BE2C (cell line): Measurements from ENCODE around the gene CLEC16A.

Experiments
- DNase-seq: peaks from one replicate; pipeline ENCODE4 v3.0.0-alpha.2; 2020
- H3K27me3 ChIP-seq: fragments of 250-450 bp; sonication (Bioruptor Pico); 2 replicates; pipeline ENCODE4 v1.5.1; 2020; ENCODE audit warnings: mild to moderate bottlenecking
- H3K36me3 ChIP-seq: fragments of 250-450 bp; sonication (Bioruptor Pico); 2 replicates; pipeline ENCODE4 v1.5.1; 2020; ENCODE audit warnings: mild to moderate bottlenecking
- H3K4me1 ChIP-seq: fragments of 250-450 bp; sonication (Bioruptor Pico); 2 replicates; pipeline ENCODE4 v1.5.1; 2020
- H3K4me3 ChIP-seq: 2 replicates; pipeline ENCODE4 v1.5.1; 2011; ENCODE audit warnings: low read depth, low read length
- H3K9me3 ChIP-seq: fragments of 250-450 bp; sonication (Bioruptor Pico); 2 replicates; pipeline ENCODE4 v1.5.1; 2020
- CTCF ChIP-seq: IDR thresholded peaks from 2 replicates; pipeline ENCODE4 v1.5.1; 2012; ENCODE audit warnings: mild to moderate bottlenecking, low read depth, low read length

The CLEC16A gene

GRCh38 chr16:10992112-10992511 lies 47.7 kb downstream of the CLEC16A start:
- Histone ChIP-seq H3K4me1 (peaks cover 8% of the 10 kb centered on the region), H3K4me3 (no peak overlapping the region), H3K36me3 (peaks cover 7% of the 10 kb centered on the region; the same call in 1 of the 2 replicates), H3K27me3 (no peaks in the 10 kb centered on the region), H3K9me3 (no peaks in the 10 kb centered on the region)
- no peak for DNase-seq
- no peak for TF ChIP-seq CTCF

GRCh38 chr16:10992797-10993196 lies 48.4 kb downstream of the CLEC16A start:
- no peaks in the 10 kb centered on the region for H3K9me3 ChIP-seq
- H3K27me3 ChIP-seq = no peaks in the 10 kb centered on the region
- peaks cover 8% of the 10 kb centered on the region for H3K4me1 ChIP-seq
- no peak for TF ChIP-seq CTCF
- DNase-seq = no peak
- no peak overlapping the region for H3K4me3 ChIP-seq
- H3K36me3 ChIP-seq = peaks cover 7% of the 10 kb centered on the region; the same call in 1 of the 2 replicates

- no peak for TF ChIP-seq CTCF
- Histone ChIP-seq H3K36me3 (peaks cover 7% of the 10 kb centered on the region; the same call in 1 of the 2 replicates), H3K4me1 (peaks cover 8% of the 10 kb centered on the region)
Observed at GRCh38 chr16:10993649-10994048, 49.3 kb downstream of the CLEC16A start.

GRCh38 chr16:10994571-10994970 lies 50.2 kb downstream of the CLEC16A start:
- Histone ChIP-seq H3K36me3 (peaks cover 7% of the 10 kb centered on the region; the same call in 1 of the 2 replicates), H3K27me3 (no peaks in the 10 kb centered on the region), H3K9me3 (no peaks in the 10 kb centered on the region), H3K4me3 (no peak overlapping the region), H3K4me1 (peaks cover 8% of the 10 kb centered on the region)
- no peak for DNase-seq
- no peak for TF ChIP-seq CTCF

More at GRCh38 chr16:10993649-10994048, 49.3 kb downstream of the CLEC16A start:
- no peak for DNase-seq
- Histone ChIP-seq H3K9me3 (no peaks in the 10 kb centered on the region), H3K4me3 (no peak overlapping the region), H3K27me3 (no peaks in the 10 kb centered on the region)

- no peak for DNase-seq
- H3K9me3 ChIP-seq = no peaks in the 10 kb centered on the region
- no peak for TF ChIP-seq CTCF
- H3K27me3 ChIP-seq = no peaks in the 10 kb centered on the region
- no peak overlapping the region for H3K4me3 ChIP-seq
- peaks cover 7% of the 10 kb centered on the region; the same call in 1 of the 2 replicates for H3K36me3 ChIP-seq
- H3K4me1 ChIP-seq = no peaks in the 10 kb centered on the region; the same call in 1 of the 2 replicates
Observed at GRCh38 chr16:10995565-10995964, 51.2 kb downstream of the CLEC16A start.

- Histone ChIP-seq H3K27me3 (no peaks in the 10 kb centered on the region), H3K9me3 (no peaks in the 10 kb centered on the region), H3K4me1 (no peaks in the 10 kb centered on the region), H3K4me3 (no peak overlapping the region), H3K36me3 (peaks cover 7% of the 10 kb centered on the region; the same call in 1 of the 2 replicates)
- no peak for TF ChIP-seq CTCF
- DNase-seq = no peak
Observed at GRCh38 chr16:10997485-10997884, 53.1 kb downstream of the CLEC16A start.
